Natural killer cell (primary cell): ENCODE data around the gene NEIL1. TPM values are rescaled to one million over a fixed set of nuclear protein-coding genes. Genes with fewer than 3 reads are reported as not detected.

Experiments
- ATAC-seq, 3 donors: fragments of 150-1000 bp in 2 of 3; fragments of 200-7000 bp in 1 of 3; cut with Tn5 transposase; 1 replicate in 1 of 3; 2 replicates in 2 of 3; pipeline ENCODE4 v1.10.0; 2021; ENCODE audit warnings: mild to moderate bottlenecking in 2 of 3, moderate library complexity in 2 of 3
- DNase-seq, 2 donors: peaks; one replicate each; pipeline versions ENCODE4 v3.0.0 to v3.0.0-alpha.2; 2013 to 2021; ENCODE audit warnings: mixed read lengths in 1 of 2
- H3K27ac ChIP-seq: one replicate; pipeline ENCODE4 v1.5.1; 2013; ENCODE audit warnings: mild to moderate bottlenecking, low read length
- H3K27me3 ChIP-seq: one replicate; pipeline ENCODE4 v1.6.1; 2013; ENCODE audit warnings: low read length; ENCODE audit not compliant: control insufficient read depth, insufficient read depth
- H3K36me3 ChIP-seq: one replicate; pipeline ENCODE4 v1.6.1; 2013; ENCODE audit warnings: low read length; ENCODE audit not compliant: control insufficient read depth, insufficient read depth
- H3K4me1 ChIP-seq: one replicate; pipeline ENCODE4 v1.6.1; 2013; ENCODE audit warnings: low read length; ENCODE audit not compliant: control insufficient read depth, insufficient read depth
- H3K4me3 ChIP-seq: one replicate; pipeline ENCODE4 v1.5.1; 2013; ENCODE audit warnings: low read length
- H3K9me3 ChIP-seq: one replicate; pipeline ENCODE4 v1.6.1; 2013; ENCODE audit warnings: low read length; ENCODE audit not compliant: control insufficient read depth, insufficient read depth
- H3K27ac Mint-ChIP-seq, 2 donors: one replicate each; pipeline ENCODE4 v1.8.0; 2022; ENCODE audit warnings: mild to moderate bottlenecking in 2 of 2, mixed read lengths in 2 of 2, moderate library complexity in 1 of 2
- H3K27me3 Mint-ChIP-seq, 2 donors: one replicate each; pipeline ENCODE4 v1.8.0; 2022; ENCODE audit warnings: low read depth in 2 of 2, mixed read lengths in 2 of 2
- H3K36me3 Mint-ChIP-seq: one replicate; pipeline ENCODE4 v1.8.0; 2022; ENCODE audit warnings: mixed read lengths
- H3K4me1 Mint-ChIP-seq, 2 donors: one replicate each; pipeline ENCODE4 v1.8.0; 2022; ENCODE audit warnings: mixed read lengths in 2 of 2
- H3K4me3 Mint-ChIP-seq: one replicate; pipeline ENCODE4 v1.8.0; 2022; ENCODE audit warnings: mild to moderate bottlenecking, moderate library complexity, mixed read lengths
- H3K9me3 Mint-ChIP-seq, 2 donors: one replicate each; pipeline ENCODE4 v1.8.0; 2022; ENCODE audit warnings: mixed read lengths in 2 of 2
- CTCF ChIP-seq: fragments of 200-600 bp; IDR thresholded peaks from one replicate; pipeline ENCODE4 v1.8.0; 2022; ENCODE audit warnings: antibody characterized with exemption
- WGBS: methylation state at CpG from one replicate; pipeline ENCODE4 v1.1.7; 2013; ENCODE audit warnings: missing lambda C conversion rate; ENCODE audit not compliant: insufficient coverage; 5-methylcytosine and 5-hydroxymethylcytosine counted together
- intact Hi-C: fragments of 100-400 bp; cut with micrococcal nuclease; formaldehyde crosslinking; loops from one replicate; pipeline ENCODE4 v1.14.2; 2022
- total RNA-seq, 4 donors: library from RNA; stranded (reverse); fragments of 120-200 nt in 1 of 4; gene quantifications; one replicate each; pipeline versions ENCODE4 v1.2.3 to v1.2.4, GENCODE V29; 2013 to 2022

The NEIL1 gene
- total RNA-seq, 3 donors from 2014 or later (not counting 1 experiment from before 2014, with no cell fraction given), result 97.1 to 324 (median 112) TPM

- Histone ChIP-seq H3K4me3 (no peak overlapping the region), H3K9me3 (no peaks in the 10 kb centered on the region), H3K27ac (no peak overlapping the region), H3K27me3 (no peaks in the 10 kb centered on the region), H3K36me3 (peaks cover 62% of the 10 kb centered on the region), H3K4me1 (no peaks in the 10 kb centered on the region)
- TF ChIP-seq CTCF, result no peak
- H3K27me3 Mint-ChIP-seq, result no peaks in the 10 kb centered on the region
- WGBS, result 79% methylated on average over 1 of the region's 1 CpG
- no peak overlapping the region for H3K4me3 Mint-ChIP-seq
- no peaks in the 10 kb centered on the region for H3K36me3 Mint-ChIP-seq
- peaks cover 0 to 6% of the 10 kb centered on the region in 2 donors for H3K4me1 Mint-ChIP-seq
- H3K9me3 Mint-ChIP-seq, result no peaks in the 10 kb centered on the region
- H3K27ac Mint-ChIP-seq, result peak overlapping the region; percentile 15 to 51
- DNase-seq, result no peak
- ATAC-seq, result no peak
- intact Hi-C loops, result loop anchor here (10.0 kb wide), 1 partner anchor 284 kb away; the partner anchor contains the start of genes IMP3 and SNX33
Measured at GRCh38 chr15:75360391-75360790, 13.6 kb downstream of the NEIL1 start.

GRCh38 chr15:75360856-75361255, 14.0 kb downstream of the NEIL1 start:
- Histone ChIP-seq H3K27me3 (no peaks in the 10 kb centered on the region), H3K4me1 (no peaks in the 10 kb centered on the region), H3K27ac (no peak overlapping the region), H3K36me3 (peaks cover 62% of the 10 kb centered on the region), H3K4me3 (no peak overlapping the region), H3K9me3 (no peaks in the 10 kb centered on the region)
- intact Hi-C loops, result loop anchor here (10.0 kb wide), 1 partner anchor 284 kb away; the partner anchor contains the start of genes IMP3 and SNX33
- WGBS, result 99% methylated on average over 7 of the region's 7 CpGs
- Mint-ChIP-seq H3K9me3 (no peaks in the 10 kb centered on the region), H3K27ac (peak overlapping the region; percentile 15 to 51), H3K36me3 (no peaks in the 10 kb centered on the region), H3K4me1 (peaks cover 0 to 6% of the 10 kb centered on the region in 2 donors), H3K4me3 (no peak overlapping the region), H3K27me3 (no peaks in the 10 kb centered on the region)
- TF ChIP-seq CTCF, result no peak
- DNase-seq (no peak), ATAC-seq (no peak)

- no peaks in the 10 kb centered on the region for H3K4me1 ChIP-seq
- no peak for ATAC-seq
- Mint-ChIP-seq H3K9me3 (no peaks in the 10 kb centered on the region), H3K27me3 (no peaks in the 10 kb centered on the region), H3K4me1 (peaks cover 0 to 6% of the 10 kb centered on the region in 2 donors), H3K36me3 (no peaks in the 10 kb centered on the region), H3K27ac (no peak overlapping the region), H3K4me3 (no peak overlapping the region)
- H3K27ac ChIP-seq, result no peak overlapping the region
- H3K9me3 ChIP-seq, result no peaks in the 10 kb centered on the region
- no peak overlapping the region for H3K4me3 ChIP-seq
- peaks cover 56% of the 10 kb centered on the region for H3K36me3 ChIP-seq
- no peak for DNase-seq
- WGBS, result 96% methylated on average over 10 of the region's 10 CpGs
- TF ChIP-seq CTCF, result no peak
- H3K27me3 ChIP-seq, result no peaks in the 10 kb centered on the region
- intact Hi-C loops, result loop anchor here (10.0 kb wide), 1 partner anchor 283 kb away; the partner anchor contains the start of genes IMP3 and SNX33
Measured at GRCh38 chr15:75361361-75361988, 14.6 kb downstream of the NEIL1 start.
